GM10847 (cell line): ENCODE results near the gene UST.

Experiments used
- POLR2A ChIP-seq: IDR thresholded peaks from 2 replicates; pipeline ENCODE4 v1.6.1; 2011; ENCODE audit not compliant: insufficient read length; ENCODE audit errors: extremely low read depth

UST gene

GRCh38 chr6:148771896-148772554, 25.2 kb downstream of the UST start:
- TF ChIP-seq POLR2A, result no peak

- no peak for TF ChIP-seq POLR2A
Measured at GRCh38 chr6:148775161-148775560, 28.3 kb downstream of the UST start.

GRCh38 chr6:148776321-148777308, 29.8 kb downstream of the UST start:
- no peak for TF ChIP-seq POLR2A

- TF ChIP-seq POLR2A, result no peak
Measured at GRCh38 chr6:148779142-148779562, 32.3 kb downstream of the UST start.

GRCh38 chr6:148780918-148781436, 34.1 kb downstream of the UST start:
- TF ChIP-seq POLR2A, result no peak

- no peak for TF ChIP-seq POLR2A
Measured at GRCh38 chr6:148789948-148790347, 43.1 kb downstream of the UST start.

GRCh38 chr6:148790404-148790803, 43.6 kb downstream of the UST start:
- no peak for TF ChIP-seq POLR2A

- no peak for TF ChIP-seq POLR2A
Measured at GRCh38 chr6:148790817-148791216, 44.0 kb downstream of the UST start.

- no peak for TF ChIP-seq POLR2A
Measured at GRCh38 chr6:148791372-148791771, 44.5 kb downstream of the UST start.

- TF ChIP-seq POLR2A, result no peak
Measured at GRCh38 chr6:148793721-148794120, 46.9 kb downstream of the UST start.

GRCh38 chr6:148794797-148795196, 48.0 kb downstream of the UST start:
- no peak for TF ChIP-seq POLR2A

- TF ChIP-seq POLR2A, result no peak
Measured at GRCh38 chr6:148795563-148795962, 48.7 kb downstream of the UST start.

- no peak for TF ChIP-seq POLR2A
Measured at GRCh38 chr6:148799647-148800046, 52.8 kb downstream of the UST start.

- no peak for TF ChIP-seq POLR2A
Measured at GRCh38 chr6:148800536-148800935, 53.7 kb downstream of the UST start.

- TF ChIP-seq POLR2A, result no peak
Measured at GRCh38 chr6:148803979-148804378, 57.1 kb downstream of the UST start.

GRCh38 chr6:148805777-148806176, 58.9 kb downstream of the UST start:
- no peak for TF ChIP-seq POLR2A
